OCI-LY7 (cell line): ENCODE data around the gene MYH11.

Experiments
- EZH2phosphoT487 ChIP-seq: fragments of 200-600 bp; sonication (generic); IDR thresholded peaks from 2 replicates; pipeline ENCODE4 v1.6.1; 2018; ENCODE audit warnings: low read depth, borderline replicate concordance, mild to moderate bottlenecking, mixed run types, antibody characterized with exemption, low read length, moderate library complexity, mixed read lengths
- TF ChIP-seq, protein P1 (sequence below): fragments of 200-600 bp; sonication (generic); conservative IDR thresholded peaks from 2 replicates; pipeline ENCODE4 v1.5.1; 2014; ENCODE audit warnings: mild to moderate bottlenecking, antibody characterized with exemption, low read length, moderate library complexity, mixed read lengths

GRCh38 chr16:15817446-15817845, 39.4 kb downstream of the MYH11 start:
- TF ChIP-seq, protein P1, sequence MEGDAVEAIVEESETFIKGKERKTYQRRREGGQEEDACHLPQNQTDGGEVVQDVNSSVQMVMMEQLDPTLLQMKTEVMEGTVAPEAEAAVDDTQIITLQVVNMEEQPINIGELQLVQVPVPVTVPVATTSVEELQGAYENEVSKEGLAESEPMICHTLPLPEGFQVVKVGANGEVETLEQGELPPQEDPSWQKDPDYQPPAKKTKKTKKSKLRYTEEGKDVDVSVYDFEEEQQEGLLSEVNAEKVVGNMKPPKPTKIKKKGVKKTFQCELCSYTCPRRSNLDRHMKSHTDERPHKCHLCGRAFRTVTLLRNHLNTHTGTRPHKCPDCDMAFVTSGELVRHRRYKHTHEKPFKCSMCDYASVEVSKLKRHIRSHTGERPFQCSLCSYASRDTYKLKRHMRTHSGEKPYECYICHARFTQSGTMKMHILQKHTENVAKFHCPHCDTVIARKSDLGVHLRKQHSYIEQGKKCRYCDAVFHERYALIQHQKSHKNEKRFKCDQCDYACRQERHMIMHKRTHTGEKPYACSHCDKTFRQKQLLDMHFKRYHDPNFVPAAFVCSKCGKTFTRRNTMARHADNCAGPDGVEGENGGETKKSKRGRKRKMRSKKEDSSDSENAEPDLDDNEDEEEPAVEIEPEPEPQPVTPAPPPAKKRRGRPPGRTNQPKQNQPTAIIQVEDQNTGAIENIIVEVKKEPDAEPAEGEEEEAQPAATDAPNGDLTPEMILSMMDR = no peak
- no peak for TF ChIP-seq EZH2phosphoT487
